HepG2 (cell line): ENCODE data around the gene KCTD21. TPM values are rescaled to one million over a fixed set of nuclear protein-coding genes. Genes with fewer than 3 reads are reported as not detected.
A peak's percentile ranks its signal among the peaks of the same experiment; 100 is the strongest.

Source experiments
- CBX5 ChIP-seq: sonication (generic); formaldehyde crosslinking; IDR thresholded peaks from 2 replicates; pipeline ENCODE4 v1.4.0; 2020; ENCODE audit warnings: missing genetic modification reagents, borderline replicate concordance
- ELK4 ChIP-seq: sonication (generic); formaldehyde crosslinking; IDR thresholded peaks from 2 replicates; pipeline ENCODE4 v1.9.0; 2021; ENCODE audit warnings: missing genetic modification reagents, borderline replicate concordance
- FOXC1 ChIP-seq: sonication (generic); formaldehyde crosslinking; IDR thresholded peaks from 2 replicates; pipeline ENCODE4 v1.8.0; 2022; ENCODE audit warnings: mild to moderate bottlenecking, missing genetic modification reagents, borderline replicate concordance
- FOXP1 ChIP-seq, 2 experiments: fragments of 450-650 bp in 1 of 2; IDR thresholded peaks; 2 replicates each; pipeline ENCODE4 v1.6.1; 2017 to 2018; ENCODE audit warnings: antibody characterized with exemption in 1 of 2
- GABPA ChIP-seq, 2 experiments: IDR thresholded peaks; 2 replicates each; pipeline ENCODE4 v1.6.1; 2011 to 2016; ENCODE audit warnings: low read depth in 2 of 2, low read length in 1 of 2, missing biosample characterization in 1 of 2, missing genetic modification characterization in 1 of 2
- GMEB1 ChIP-seq: sonication (generic); formaldehyde crosslinking; IDR thresholded peaks from 2 replicates; pipeline ENCODE4 v1.5.1; 2020; ENCODE audit warnings: missing genetic modification reagents, mild to moderate bottlenecking, borderline replicate concordance
- IRF2 ChIP-seq: IDR thresholded peaks from 2 replicates; pipeline ENCODE4 v1.6.1; 2018; ENCODE audit warnings: missing genetic modification reagents, missing compliant biosample characterization
- SOX5 ChIP-seq: IDR thresholded peaks from 2 replicates; pipeline ENCODE4 v1.6.1; 2016; ENCODE audit warnings: borderline replicate concordance
- THAP8 ChIP-seq: sonication (generic); formaldehyde crosslinking; IDR thresholded peaks from 2 replicates; pipeline ENCODE4 v1.5.1; 2020; ENCODE audit warnings: missing genetic modification reagents, mild to moderate bottlenecking, borderline replicate concordance
- ZBTB40 ChIP-seq, 2 experiments: fragments of 450-650 bp in 1 of 2; sonication (generic) in 1 of 2; formaldehyde crosslinking in 1 of 2; IDR thresholded peaks; 2 replicates each; pipeline versions ENCODE4 v1.6.1 to v1.8.0; 2016 to 2022; ENCODE audit warnings: antibody characterized with exemption in 1 of 2, mild to moderate bottlenecking in 1 of 2, missing genetic modification reagents in 1 of 2
- ZFY ChIP-seq: sonication (generic); formaldehyde crosslinking; IDR thresholded peaks from 2 replicates; pipeline ENCODE4 v1.4.0; 2020; ENCODE audit warnings: missing genetic modification reagents
- ZNF101 ChIP-seq: sonication (generic); formaldehyde crosslinking; IDR thresholded peaks from 2 replicates; pipeline ENCODE4 v1.4.0; 2020; ENCODE audit warnings: mild to moderate bottlenecking, low read depth, missing genetic modification reagents, borderline replicate concordance
- ZNF30 ChIP-seq: sonication (generic); formaldehyde crosslinking; IDR thresholded peaks from 2 replicates; pipeline ENCODE4 v1.5.0; 2020; ENCODE audit warnings: mild to moderate bottlenecking, missing genetic modification reagents
- ZNF34 ChIP-seq: sonication (generic); formaldehyde crosslinking; IDR thresholded peaks from 2 replicates; pipeline ENCODE4 v1.4.0; 2020; ENCODE audit warnings: mild to moderate bottlenecking, missing genetic modification reagents, borderline replicate concordance
- ZNF530 ChIP-seq: sonication (generic); formaldehyde crosslinking; IDR thresholded peaks from 2 replicates; pipeline ENCODE4 v1.5.0; 2020; ENCODE audit warnings: low read depth, mild to moderate bottlenecking, missing genetic modification reagents
- polyA plus RNA-seq, 8 experiments: library from polyadenylated mRNA; depleted of rRNA in 3 of 8; stranded (reverse) in 7 of 8; unstranded in 1 of 8; fragments of >200 nt; fragmentation: Illumina TruSeq in 4 of 8; extraction: Trizol in 4 of 8; gene quantifications; 2 replicates each; pipeline versions ENCODE4 v1.2.1 to v1.2.3, GENCODE V29; 2011 to 2016; ENCODE audit warnings: low read depth in 4 of 8, missing spikeins in 1 of 8, mixed read lengths in 1 of 8; ENCODE audit not compliant: insufficient read depth in 1 of 8
- total RNA-seq, 5 experiments: library from RNA; depleted of rRNA; stranded (reverse); fragments of >200 nt; fragmentation: Illumina TruSeq; extraction: Trizol; gene quantifications; 2 replicates each; pipeline ENCODE4 v1.2.3, GENCODE V29; 2016; ENCODE audit warnings: low read depth in 1 of 5

The KCTD21 gene
- total and polyA plus RNA-seq, 2 of the 13 experiments (the other 11 are each of a cell fraction or from before 2014, with no cell fraction given): 3.1 to 13.5 TPM

GRCh38 chr11:78156127-78156844 is 32.1 kb downstream of the KCTD21 start (continued):
- TF ChIP-seq ZBTB40 (IDR thresholded peaks at IDR 0.05) (no peak), ZBTB40 (CRISPR knock-in tag; IDR thresholded peaks at IDR 0.05) (no peak), ZFY (CRISPR knock-in tag) (peak; percentile 80), ZNF530 (CRISPR knock-in tag) (no peak), GMEB1 (CRISPR knock-in tag) (peak; percentile 22; the same call in 1 of the 2 replicates), THAP8 (no peak), ELK4 (no peak), FOXP1 (IDR thresholded peaks at IDR 0.05) (no peak), FOXP1 (CRISPR knock-in tag; IDR thresholded peaks at IDR 0.05) (peak; percentile 90), ZNF30 (CRISPR knock-in tag) (no peak), ZNF101 (CRISPR knock-in tag) (no peak), FOXC1 (CRISPR knock-in tag) (no peak), IRF2 (CRISPR knock-in tag) (peak; percentile 88), GABPA (IDR thresholded peaks at IDR 0.05; ENCODE audit: low read depth, low read length) (no peak), GABPA (CRISPR knock-in tag; IDR thresholded peaks at IDR 0.05; ENCODE audit: low read depth) (peak; percentile 53), SOX5 (CRISPR knock-in tag) (peak; percentile 95), ZNF34 (CRISPR knock-in tag) (no peak), CBX5 (CRISPR knock-in tag) (peak; percentile 29; the same call in 1 of the 2 replicates)
